T-helper 2 cell treated with Interferon-gamma antibody and Interleukin-4, amounts not matched to agents 100 ng/mL and 5 ng/mL, for 36 hours (primary cell): ENCODE data around the gene SP140. TPM values are rescaled to one million over a fixed set of nuclear protein-coding genes. Genes with fewer than 3 reads are reported as not detected.

Source experiments
- intact Hi-C: fragments of 100-400 bp; cut with micrococcal nuclease; formaldehyde crosslinking; loops from one replicate; pipeline ENCODE4 v1.15.1; 2023
- total RNA-seq: library from RNA; stranded (reverse); gene quantifications from 2 replicates; pipeline ENCODE4 v1.2.3, GENCODE V29; 2022

Gene SP140
- 117 and 120 TPM in 2 replicates for total RNA-seq

DNA sequence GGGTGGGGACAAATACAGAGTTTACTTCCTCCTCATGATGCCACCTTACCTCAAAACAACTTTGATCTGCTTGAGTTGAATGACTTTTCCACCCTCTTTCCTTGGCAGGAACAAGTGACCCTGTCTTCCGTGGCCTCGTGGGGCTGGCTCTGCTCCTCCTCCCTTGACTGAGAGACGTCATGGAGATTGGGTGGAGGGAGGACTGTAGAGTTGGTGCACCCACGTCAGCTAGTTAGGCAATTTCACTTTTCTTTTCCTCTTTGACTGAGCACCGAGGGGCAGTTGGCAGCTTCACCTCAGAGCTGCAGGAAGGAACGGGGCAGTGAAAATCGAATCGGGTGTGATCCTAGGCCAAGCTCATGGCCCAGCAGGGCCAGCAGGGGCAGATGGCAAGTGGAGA, at the start of gene SP140:
TSS of gene SP140 (plus strand) at position 251 of the 400 bp plus-strand sequence. CDS start at position 360, 109 bp downstream.
- intact Hi-C loops: loop anchor here (5.0 to 10.0 kb wide), 4 partner anchors 219 to 487 kb away; partner anchors contain the start of genes CAB39, FBXO36 and TRIP12

DNA sequence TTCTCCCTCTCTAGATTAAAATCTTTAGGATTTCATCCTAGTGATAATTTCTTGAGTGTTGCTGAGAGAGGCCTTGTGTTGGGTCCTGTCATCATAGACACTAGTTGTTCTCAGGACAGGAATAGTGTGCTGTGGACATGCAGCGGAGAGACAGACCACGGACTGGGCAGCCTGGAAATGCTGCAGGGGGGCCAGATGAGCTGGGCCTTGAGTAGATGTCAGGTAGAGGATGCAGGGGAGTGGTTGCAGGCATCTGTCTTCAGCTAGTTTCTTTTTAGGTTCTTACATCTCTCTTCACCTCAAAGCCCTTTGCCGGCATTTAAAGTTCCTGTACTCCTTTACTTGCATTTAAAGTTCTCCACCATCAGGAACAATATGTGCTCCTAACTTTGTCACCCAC, 48.5 kb upstream of the SP140 start:
- intact Hi-C loops: no loop called here

DNA sequence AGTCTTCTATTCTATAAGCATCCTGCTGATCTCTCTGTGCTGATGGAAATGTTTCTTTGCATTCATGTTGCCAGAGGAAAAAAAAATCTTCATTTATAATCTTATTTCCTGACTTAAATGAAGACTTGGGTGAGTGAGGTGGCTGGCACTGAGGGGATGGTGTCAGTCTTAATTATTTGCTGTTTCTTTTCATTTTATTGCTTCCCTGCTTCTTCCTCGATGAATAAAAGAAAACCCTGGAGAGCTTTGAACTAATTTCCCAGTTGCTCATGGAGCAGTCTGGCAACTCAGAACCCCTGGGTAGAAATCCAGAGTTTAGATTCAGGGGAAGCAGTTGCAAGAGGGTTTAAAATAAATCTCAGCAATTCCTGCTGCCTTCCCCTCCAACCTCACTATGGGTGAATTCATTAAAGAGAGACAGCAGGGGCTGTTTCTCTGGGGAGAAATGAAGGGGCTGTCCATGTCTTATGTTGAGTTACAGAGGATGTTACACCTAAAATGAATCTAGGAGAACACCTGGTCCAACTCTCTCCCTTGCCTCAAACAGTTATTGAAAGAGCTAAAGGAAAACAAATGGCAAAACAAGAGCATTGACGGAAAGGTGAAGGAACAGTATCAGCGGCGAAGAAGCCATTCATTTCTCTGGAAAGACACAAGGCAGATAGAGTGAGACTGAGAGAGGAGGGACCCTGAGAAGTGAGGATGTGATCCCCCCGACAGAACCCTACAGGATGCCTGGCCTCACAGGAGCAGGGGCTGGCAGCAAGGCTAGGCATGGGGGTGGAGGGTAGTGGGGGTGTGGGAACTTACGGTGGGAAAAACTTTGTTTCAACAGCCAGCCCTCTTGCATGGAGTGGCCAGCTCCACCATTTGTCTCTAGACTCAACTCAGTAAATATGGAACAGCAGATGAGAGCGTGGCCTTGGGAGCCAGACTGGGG, 46.7 kb upstream of the SP140 start:
- intact Hi-C loops: no loop called here

DNA sequence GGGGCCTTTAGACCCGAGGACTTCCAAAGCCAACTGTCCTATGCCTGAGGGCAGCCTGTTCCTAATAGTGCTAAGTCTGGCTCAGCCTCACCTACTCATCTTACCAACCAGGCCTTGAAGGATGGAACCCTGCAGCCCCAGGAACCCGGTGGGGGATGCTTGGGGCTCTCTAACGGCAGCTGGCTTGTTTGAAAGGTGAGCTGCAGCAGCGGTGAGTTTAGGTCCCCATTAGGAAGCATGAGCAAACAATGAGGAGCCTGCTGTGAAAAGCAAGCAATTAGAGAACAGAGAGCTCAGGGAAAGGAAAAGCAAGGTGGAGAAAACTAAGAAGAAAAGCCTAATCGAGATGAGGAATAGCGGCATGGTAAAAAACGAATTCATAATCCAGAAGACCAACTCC, 45.6 kb upstream of the SP140 start:
- intact Hi-C loops: no loop called here

DNA sequence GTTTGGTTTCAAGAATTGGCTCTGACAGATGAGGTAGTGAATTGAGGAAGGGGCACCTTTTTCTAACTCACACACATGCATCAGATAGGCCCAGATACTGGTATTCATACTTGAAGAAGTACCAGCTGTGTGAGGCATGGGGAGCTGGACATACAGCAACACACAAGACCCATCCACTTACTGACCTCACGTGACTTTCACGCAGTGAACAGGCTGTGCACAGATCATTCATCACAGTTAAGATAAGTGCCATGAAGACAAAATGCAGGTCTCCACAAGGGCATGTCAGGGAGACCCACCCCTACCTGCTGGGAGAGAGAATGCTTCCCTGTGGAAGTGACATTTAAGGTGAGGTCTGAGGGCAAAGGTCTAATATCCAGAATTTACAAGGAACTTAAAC, 44.3 kb upstream of the SP140 start:
- intact Hi-C loops: no loop called here

DNA sequence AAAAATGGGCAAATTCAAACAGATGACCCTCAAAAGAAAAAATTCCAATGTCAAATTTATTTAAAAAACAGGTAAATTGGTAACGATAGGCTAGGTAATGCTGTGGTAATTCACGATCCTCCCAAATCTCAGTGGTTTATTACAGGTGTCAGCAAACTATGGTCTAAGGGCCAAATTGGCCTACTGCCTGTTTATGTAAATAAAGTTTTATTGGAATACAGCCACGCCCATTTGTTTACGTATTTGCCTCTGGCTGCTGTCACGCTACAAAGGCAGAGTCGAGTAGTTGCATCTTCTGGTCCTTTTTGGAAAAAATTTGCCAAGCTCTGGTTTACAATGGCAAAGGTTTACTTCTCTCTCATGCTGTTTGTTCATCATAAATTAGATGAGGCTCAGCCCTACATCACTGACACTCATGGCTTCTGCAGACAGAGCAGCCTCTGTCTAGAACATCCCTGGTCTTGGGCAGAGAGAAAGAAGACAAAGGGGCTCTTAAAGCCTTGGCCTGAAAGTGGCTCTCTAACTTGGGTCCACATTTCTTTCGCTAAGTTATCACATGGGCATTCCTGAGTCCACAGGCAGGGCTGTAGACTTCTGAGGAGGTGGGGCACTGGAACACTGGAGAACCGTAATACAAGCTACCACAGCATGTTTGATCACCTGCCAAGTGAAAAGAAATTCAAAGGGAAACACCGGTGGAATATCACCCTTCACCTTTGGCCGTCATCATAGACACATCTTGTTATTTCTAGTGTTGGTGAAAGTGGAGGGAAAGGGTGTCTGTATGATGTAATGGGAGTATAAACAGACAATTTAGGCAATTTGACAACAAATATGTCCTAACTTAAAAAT, 40.6 kb upstream of the SP140 start:
- intact Hi-C loops: no loop called here

DNA sequence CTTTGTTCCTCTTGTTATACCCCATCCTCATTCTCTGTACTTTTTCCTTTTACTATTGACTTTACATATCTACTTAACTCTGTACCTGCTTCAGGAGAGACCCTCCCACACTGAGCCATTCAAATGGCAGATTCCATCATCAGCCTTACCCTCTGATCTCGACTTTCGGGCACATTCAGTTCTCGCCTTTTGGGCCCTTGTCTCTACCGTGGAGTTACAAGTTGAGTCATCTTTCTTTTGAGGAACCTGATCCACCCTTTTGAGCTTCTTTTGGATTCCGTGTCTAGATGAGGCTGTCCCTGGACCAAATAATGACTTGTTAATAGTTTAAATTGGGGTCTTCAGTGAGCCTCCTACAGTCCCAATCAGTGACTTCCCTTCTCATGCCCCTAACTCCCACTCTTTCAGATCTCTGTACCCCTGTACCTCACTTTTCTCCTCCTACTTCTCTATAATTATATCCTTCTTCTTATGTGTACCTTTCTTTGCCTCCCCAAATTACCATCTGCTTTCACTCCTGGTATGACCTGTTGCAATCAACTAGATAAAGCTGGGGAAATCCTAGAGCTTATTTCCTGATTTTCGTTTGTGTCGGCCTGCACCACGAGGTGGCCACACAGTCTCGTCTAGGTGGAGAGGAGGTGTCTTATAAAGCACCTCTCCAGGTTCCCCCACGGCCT, 23.0 kb upstream of the SP140 start:
- intact Hi-C loops: no loop called here

DNA sequence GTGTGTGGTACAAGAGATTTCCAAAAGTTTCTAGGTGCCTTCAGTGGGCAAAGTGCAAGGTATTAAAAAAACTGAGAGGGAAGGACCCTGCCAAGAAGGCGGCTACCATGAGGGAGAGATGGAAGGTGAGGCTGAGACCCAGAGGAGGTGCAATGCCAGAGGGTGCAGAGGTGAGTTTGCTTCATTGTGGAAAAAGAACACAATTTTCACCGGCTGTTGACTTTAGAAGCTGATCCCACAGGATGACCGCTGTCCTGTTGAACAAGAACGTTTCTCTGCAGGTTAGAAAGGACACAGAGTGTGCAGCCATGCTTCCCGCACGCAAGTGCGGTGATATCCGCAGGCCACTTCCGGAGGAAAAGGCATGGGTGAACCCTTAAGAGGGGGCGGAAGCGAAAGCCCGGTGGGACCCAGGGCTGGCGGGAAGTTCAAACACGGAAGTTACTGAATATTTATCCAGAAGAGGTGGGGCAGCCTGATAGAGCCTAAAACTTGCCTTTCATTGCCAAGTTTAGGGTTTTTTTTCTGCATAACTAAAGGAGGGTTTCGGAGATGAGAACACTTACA, 22.3 kb upstream of the SP140 start:
- intact Hi-C loops: no loop called here

DNA sequence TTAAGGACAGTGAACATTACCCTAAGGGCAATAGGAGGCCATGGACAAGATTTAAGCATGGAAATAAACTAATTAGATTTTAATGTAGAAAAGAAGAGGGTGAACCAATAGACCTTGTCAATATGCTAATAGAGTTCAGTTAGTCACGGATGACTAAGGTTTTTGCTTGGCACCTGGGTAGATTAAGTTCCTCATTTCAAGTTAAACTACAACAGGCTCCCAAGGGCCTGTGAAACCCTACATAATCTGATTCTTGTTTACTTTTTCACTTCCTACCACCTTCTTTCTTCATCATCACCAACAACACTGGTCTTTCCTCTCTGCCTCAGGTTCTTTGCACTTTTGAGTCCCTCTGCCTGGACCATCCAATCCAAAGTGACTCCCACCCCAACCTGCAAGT, 20.5 kb upstream of the SP140 start:
- intact Hi-C loops: no loop called here

DNA sequence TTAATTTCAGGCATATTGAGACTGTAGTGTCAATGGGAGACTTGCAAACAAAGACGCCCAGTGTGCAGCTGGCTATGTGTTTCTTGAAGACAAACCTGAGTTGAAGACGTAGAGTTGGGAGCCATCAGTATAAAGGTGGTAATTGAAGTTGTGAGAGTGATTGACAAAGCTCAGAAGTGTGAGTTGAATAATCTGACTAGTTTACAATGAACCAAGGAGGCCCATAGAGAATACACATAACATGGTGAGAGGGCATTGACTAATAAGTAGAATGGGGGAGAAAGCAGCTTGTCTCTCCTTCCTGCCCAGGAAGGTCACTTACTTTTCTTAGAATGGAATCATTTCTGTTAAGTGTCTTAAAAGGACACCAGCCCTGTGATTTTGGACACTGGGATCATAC, 19.8 kb upstream of the SP140 start:
- intact Hi-C loops: no loop called here

DNA sequence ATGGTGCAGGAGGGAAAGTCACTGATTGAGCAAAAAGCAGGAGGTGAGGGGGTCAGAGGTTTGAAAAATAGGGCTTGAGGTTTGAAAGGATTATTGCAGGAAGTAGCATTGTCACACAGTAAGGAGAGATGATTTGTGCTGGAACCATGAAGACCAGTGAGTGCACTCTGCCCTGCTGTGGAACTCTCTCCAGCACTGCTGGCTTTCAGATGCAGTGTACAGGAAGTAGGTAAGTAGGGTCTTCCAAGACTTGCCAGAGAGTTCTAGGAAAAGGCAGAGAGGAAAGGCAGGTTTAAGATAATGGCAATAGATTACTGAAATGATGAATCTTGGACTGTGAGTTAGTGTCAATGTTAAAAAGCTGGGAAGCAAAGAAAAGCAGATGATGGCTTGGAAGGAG, 17.0 kb upstream of the SP140 start:
- intact Hi-C loops: no loop called here

DNA sequence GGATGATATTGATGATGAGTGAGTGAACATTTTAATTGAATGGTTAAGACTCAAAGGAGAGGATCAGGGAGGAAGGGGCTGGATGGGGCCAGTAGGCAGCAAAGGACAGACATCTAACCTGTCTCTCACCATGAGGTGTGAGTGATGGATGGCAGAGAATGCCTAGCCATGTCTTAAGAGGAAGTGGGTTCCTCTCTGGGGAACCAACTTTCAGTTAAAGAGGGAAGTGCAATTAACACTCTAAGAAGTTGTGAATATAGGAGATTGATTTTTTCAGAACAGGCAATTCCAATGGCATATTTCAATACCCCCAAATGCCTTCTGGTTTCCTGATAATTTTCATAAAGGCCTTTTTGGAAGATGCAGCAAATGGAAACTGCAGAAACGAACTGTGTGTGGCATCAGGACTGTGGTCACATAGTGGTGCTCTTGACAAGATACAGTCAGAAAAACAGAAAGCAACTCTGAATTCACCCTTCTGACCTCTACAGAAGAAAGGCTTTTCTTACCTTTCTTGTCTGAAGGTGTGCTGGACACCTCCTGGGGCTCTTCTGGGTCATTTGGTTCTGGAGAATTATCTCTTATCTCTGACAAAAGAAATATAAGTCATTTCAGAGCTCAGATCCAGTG, 16.0 kb upstream of the SP140 start:
- intact Hi-C loops: no loop called here

DNA sequence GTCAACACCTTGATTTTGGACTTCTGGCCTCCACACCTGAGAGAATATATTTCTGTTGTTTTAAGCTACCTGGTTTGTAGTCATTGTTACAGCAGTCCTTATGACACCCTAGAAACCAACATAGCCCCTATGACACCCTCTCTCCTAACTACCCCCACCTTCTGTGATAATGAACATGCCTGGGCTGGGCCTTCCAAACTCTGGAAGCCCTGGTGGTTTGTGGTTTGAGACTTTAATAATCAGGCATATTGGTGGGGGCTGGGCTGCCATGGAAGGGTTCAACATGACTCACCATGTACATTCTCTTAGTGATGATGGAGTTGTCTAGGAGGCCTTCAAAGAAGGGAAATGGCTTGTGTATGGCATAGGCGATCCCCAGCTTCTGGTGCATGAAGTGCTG, 9.0 kb upstream of the SP140 start:
- intact Hi-C loops: loop anchor here (5.0 kb wide), 2 partner anchors 36 to 581 kb away; no protein-coding TSS in a partner anchor

DNA sequence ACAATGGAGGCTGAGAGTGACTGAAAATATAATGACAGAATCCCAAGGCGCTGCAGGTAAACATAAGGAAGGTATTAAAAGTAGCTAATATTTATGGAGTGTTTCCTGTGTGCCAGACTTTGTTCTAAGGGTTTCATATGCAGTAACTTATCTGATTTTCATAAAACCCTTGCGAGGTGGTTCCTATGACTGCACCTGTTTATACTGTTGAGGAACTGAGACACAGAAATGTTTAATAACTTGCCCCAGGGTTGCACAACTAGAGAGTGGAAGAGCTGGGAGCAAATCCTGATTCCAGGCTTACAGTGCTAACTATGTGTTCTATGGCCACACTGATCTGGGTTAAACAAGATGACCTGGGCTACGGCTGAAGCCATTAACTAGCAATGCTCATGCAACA, 8.1 kb upstream of the SP140 start:
- intact Hi-C loops: loop anchor here (5.0 kb wide), 2 partner anchors 35 to 580 kb away; no protein-coding TSS in a partner anchor

DNA sequence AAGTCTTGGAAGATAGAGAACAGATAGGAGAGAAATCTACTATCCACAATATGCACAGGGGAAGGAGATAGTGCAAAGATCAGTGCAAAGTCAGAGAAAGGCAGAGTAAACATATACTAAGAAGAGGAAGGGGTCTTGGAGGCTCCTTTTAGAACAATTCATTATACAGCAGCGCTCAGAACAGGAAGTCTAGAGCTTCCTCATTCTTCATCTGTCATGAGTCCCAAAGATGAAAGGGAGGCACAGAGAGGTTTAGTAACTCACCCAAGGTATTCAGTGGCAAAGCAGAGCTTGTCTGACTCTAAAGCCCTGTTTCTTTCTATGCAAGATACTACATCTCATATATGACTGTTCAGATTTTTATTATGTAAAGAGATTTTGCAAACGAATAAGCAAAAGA, 7.1 kb upstream of the SP140 start:
- intact Hi-C loops: loop anchor here (2.0 to 5.0 kb wide), 5 partner anchors 34 to 579 kb away; partner anchors contain the start of gene SP100

DNA sequence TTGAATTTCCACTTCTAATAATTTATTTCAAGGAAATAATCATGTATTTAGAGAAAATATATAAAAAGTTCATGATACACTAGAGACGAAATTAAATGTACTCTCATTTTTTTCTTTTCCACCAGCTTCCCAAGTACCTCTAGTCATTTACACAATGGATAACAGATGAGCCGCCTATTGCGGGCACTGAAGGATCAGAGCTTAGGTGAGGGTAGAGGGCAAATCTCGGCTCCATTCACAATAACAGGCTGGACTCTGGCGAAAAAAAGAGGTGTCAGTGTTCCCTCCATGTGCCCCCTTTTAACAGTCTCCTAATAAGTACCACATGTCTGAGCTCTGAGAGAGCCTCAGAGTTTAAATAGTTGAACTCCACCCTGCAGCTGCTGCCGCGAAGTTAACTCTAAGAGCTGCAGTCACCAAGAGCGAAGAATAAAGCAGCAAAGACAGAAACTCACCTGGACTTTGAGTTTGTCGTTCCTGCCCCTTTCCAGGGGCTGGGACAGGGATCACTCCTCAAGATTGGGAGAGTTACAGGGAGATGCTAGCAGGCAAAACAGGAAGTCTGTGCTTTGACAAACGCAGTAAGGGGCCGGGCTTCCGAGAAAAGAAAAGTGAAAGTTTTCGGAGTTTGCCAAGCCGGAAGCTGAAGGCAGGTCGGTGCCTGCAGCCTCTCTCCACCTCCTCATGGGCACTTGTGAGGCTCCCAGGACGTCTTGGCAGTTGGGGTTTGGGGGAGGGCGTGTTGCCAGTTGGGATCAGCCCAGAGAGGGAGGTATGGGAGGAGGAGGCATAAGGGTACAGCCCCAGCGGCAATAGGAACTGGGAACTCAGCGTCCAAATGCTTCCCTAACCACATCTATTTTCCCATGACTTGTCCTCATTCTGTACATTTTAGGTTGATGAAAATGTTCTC, 5.9 kb upstream of the SP140 start, which contains the start of gene SP110:
TSS of gene SP110 (minus strand) at position 566 of the 913 bp plus-strand sequence. CDS start 3,057 bp downstream, outside the sequence.
- intact Hi-C loops: loop anchor here (2.0 to 10.0 kb wide), 7 partner anchors 33 to 578 kb away; partner anchors contain the start of gene SP100

DNA sequence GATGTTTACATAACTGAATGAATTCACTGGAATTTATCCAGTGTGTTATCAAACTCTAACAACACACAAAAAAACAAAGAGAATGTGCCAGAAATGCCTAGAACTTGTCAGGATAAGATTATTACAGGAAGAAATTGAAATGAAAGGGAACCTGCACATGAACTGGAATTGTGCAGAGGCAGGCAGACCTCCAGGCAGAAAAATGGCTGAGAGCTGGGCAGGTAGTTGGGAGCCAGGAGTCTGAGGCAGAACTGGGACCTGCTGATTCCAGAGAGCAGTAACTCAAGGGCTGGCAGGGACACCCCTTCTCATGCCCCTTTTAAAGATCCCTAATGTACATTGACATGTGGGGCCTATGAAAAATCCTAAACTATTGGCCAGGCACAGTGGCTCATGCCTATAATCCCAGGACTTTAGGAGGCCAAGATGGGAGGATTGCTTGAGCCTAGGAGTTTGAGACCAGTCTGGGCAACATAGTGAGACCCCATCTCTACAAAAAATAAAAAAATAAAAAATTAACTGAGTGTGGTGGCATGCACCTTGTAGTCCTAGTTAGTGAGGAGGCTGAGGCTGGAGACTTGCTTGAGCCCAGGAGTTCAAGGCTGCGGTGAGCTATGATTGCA, 5.1 kb upstream of the SP140 start:
- intact Hi-C loops: loop anchor here (5.0 to 10.0 kb wide), 2 partner anchors 224 to 442 kb away; no protein-coding TSS in a partner anchor

DNA sequence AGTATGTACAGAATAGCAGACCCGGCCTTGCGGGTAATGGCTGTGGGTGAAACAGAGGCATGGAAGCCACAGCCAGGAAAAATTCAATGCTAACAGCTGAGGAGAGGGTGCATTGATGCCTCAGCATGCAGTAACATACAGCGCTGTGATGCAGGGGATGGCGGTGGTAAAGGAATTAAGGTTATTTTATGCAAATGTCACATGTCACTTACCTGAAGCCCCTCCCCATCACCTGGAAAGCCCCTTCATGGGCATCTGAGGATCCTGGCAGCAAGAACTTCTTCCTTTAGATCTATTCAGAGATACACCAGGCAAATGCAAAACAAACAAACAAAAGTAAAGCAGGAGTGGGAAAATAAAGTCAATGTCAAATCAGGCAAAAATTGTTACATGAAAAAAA, 4.0 kb upstream of the SP140 start:
- intact Hi-C loops: loop anchor here (5.0 to 10.0 kb wide), 2 partner anchors 223 to 441 kb away; no protein-coding TSS in a partner anchor
